ENCODE results near the gene KNSTRN. TPM values are rescaled to one million over a fixed set of nuclear protein-coding genes. Genes with fewer than 3 reads are reported as not detected.

KNSTRN gene
- total and polyA plus RNA-seq, 2 of the 13 experiments (the other 11 are each of a cell fraction or from before 2014, with no cell fraction given), result 20.3 to 62.3 TPM

- TF ChIP-seq, protein P1, sequence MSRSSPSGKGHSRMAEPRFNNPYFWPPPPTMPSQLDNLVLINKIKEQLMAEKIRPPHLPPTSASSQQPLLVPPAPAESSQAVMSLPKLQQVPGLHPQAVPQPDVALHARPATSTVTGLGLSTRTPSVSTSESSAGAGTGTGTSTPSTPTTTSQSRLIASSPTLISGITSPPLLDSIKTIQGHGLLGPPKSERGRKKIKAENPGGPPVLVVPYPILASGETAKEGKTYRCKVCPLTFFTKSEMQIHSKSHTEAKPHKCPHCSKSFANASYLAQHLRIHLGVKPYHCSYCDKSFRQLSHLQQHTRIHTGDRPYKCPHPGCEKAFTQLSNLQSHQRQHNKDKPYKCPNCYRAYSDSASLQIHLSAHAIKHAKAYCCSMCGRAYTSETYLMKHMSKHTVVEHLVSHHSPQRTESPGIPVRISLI (CRISPR knock-in tag; IDR thresholded peaks at IDR 0.05; ENCODE audit: borderline replicate concordance), result no peak
- peak; percentile 40; the same call in 1 of the 2 replicates for TF ChIP-seq ZNF687 (CRISPR knock-in tag; IDR thresholded peaks at IDR 0.05)
Observed at GRCh38 chr15:40436116-40436891, 53.8 kb downstream of the KNSTRN start (continued).

DNA sequence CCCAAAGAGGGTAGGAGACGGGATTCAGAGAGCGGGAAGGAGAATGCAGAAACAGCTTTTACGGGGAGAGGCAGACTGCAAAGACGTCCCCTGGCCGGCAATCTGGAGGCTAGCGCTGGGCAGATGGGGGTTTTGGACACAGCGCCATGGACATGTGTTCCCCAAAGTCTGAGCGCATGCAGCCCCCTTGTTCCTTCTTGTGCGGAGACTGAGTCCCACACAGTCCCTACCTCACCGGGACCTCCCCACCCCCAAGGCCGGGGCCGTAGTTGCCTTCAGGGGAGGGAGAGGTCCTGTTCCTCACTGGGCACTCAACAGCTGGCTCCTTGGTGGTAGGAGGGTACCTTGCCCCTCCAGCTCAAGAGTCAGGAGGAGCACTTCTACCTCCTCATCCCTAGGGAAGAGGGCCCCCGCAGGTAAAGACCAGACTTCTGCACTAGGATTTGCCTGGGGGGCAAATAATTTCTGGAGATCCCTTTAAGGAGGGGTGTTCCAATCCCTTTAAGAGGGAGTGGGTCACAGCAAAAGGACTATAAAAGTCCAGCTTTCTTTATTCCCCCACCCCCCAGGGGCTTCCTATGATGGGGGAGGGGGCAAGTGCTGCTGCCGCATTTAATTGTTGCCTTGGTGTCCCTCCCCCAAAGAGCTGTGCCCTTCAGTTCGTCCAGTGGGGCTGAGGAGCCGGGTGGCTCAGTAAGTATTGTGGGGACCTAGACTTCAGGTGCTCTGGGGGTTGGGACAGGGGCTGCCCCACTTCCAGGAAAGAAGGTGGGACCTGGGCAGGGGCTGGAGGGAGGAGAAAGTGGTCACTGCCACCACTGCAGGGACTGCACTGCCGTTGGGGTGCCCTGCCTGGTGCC is 54.6 kb downstream of the KNSTRN start:
- Histone ChIP-seq H3K9me3 (ENCODE audit: low read length) (no peaks in the 10 kb centered on the region), H3K4me1 (ENCODE audit: insufficient read depth, low read length) (peaks cover 57% of the 10 kb centered on the region), H3K79me2 (ENCODE audit: insufficient read depth, low read length) (no peaks in the 10 kb centered on the region), H3K4me2 (ENCODE audit: low read depth, low read length) (peak overlapping the region; percentile 70), H3K4me3 (replicated peaks in 1 of 3; ENCODE audit: insufficient read depth in 1 of 3, low read depth in 2 of 3, low read length in 3 of 3) (peak overlapping the region in 1 of 3 experiments; percentile 68; a peak in 1 of 6 replicates), H3K27ac (ENCODE audit: extremely low read length, insufficient read depth, low read length) (no peak overlapping the region), H4K20me1 (ENCODE audit: insufficient read depth, low read length) (no peaks in the 10 kb centered on the region), H3K9ac (ENCODE audit: insufficient read depth, low read depth, low read length) (0 out of 2 replicates have a peak overlapping the region, but pooled peaks have one; percentile 22), H2AFZ (ENCODE audit: low read length) (no peak overlapping the region), H3K27me3 (ENCODE audit: control insufficient read depth in 1 of 2, insufficient read depth in 2 of 2, low read length in 2 of 2) (peaks cover 5 to 54% of the 10 kb centered on the region in 2 experiments; a peak in 4 of 5 replicates), H3K36me3 (replicated peaks in 1 of 2; ENCODE audit: control insufficient read depth in 1 of 2, insufficient read depth in 2 of 2, low read length in 2 of 2) (no peaks in the 10 kb centered on the region)
- BruUV-seq (replicated peaks), result no TSS peak
- in situ Hi-C loops (cut with HindIII; ENCODE audit: extremely low pct_ligation_motif_present, low pct_unique_long_range_greater_than_20kb), result no loop called here
- POLR2A ChIA-PET, result interaction anchor here (0.7 kb wide), 1 partner anchor 18 kb away, joined by 3 read pairs; no protein-coding TSS in a partner anchor
- no peak for DNase-seq (ENCODE audit: low spot score)
- FAIRE-seq, result no peak
- intact Hi-C loops (cut with micrococcal nuclease; ENCODE audit: unreplicated experiment), result no loop called here
- WGBS (ENCODE audit: low lambda C conversion rate), result 23% methylated on average over 11 of the region's 17 CpGs
- ATAC-seq, result no peak
- TF ChIP-seq MTA3 (CRISPR knock-in tag; IDR thresholded peaks at IDR 0.05), result no peak
- TF ChIP-seq, protein P1 (CRISPR knock-in tag; IDR thresholded peaks at IDR 0.05; ENCODE audit: borderline replicate concordance), result no peak
- TF ChIP-seq TRIM22 (IDR thresholded peaks at IDR 0.05), result no peak
- TF ChIP-seq SUZ12 (IDR thresholded peaks at IDR 0.05; ENCODE audit: low read depth, low read length), result no peak
- no peak for TF ChIP-seq ZNF546 (CRISPR knock-in tag; conservative IDR thresholded peaks at IDR 0.05)
- no peak for TF ChIP-seq NBN (conservative IDR thresholded peaks at IDR 0.05)
- TF ChIP-seq ZNF563 (CRISPR knock-in tag; IDR thresholded peaks at IDR 0.05), result no peak
- CTCF ChIA-PET (ENCODE audit: low intra/inter-chr PET ratio, low total read pairs), result no interaction called here
